GM06990 (cell line): ENCODE measurements around the gene USP47.

Source experiments
- DNase-seq: peaks from one replicate; pipeline ENCODE4 v3.0.0-alpha.2; 2011; ENCODE audit not compliant: insufficient read length; ENCODE audit errors: extremely low read depth
- H3K27me3 ChIP-seq: replicated peaks from 2 replicates; pipeline ENCODE4 v1.6.0; 2011; ENCODE audit warnings: low read length; ENCODE audit not compliant: control insufficient read depth, insufficient read depth
- H3K36me3 ChIP-seq: 2 replicates; pipeline ENCODE4 v1.5.1; 2011; ENCODE audit warnings: low read length; ENCODE audit not compliant: control insufficient read depth, insufficient read depth
- H3K4me3 ChIP-seq: replicated peaks from 2 replicates; pipeline ENCODE4 v1.5.1; 2011; ENCODE audit warnings: low read depth, mild to moderate bottlenecking, control low read depth, low read length
- CTCF ChIP-seq: IDR thresholded peaks from 2 replicates; pipeline ENCODE4 v1.5.1; 2011; ENCODE audit warnings: low read length, control low read depth, mild to moderate bottlenecking, inconsistent platforms; ENCODE audit not compliant: insufficient read depth, poor library complexity, severe bottlenecking

USP47 gene

GRCh38 chr11:11965656-11966353, 124.0 kb downstream of the USP47 start:
- no peak for TF ChIP-seq CTCF
- no peaks in the 10 kb centered on the region; the same call in none of the 2 replicates for H3K27me3 ChIP-seq
- no peak overlapping the region for H3K4me3 ChIP-seq
- H3K36me3 ChIP-seq, result no peaks in the 10 kb centered on the region
- DNase-seq, result no peak

GRCh38 chr11:11966354-11966741, 124.6 kb downstream of the USP47 start:
- TF ChIP-seq CTCF, result no peak
- H3K27me3 ChIP-seq, result no peaks in the 10 kb centered on the region; the same call in none of the 2 replicates
- no peak overlapping the region for H3K4me3 ChIP-seq
- no peak for DNase-seq
- no peaks in the 10 kb centered on the region for H3K36me3 ChIP-seq

- TF ChIP-seq CTCF, result peak; percentile 89
- no peak overlapping the region for H3K4me3 ChIP-seq
- DNase-seq, result peak; percentile 39
- H3K36me3 ChIP-seq, result no peaks in the 10 kb centered on the region
- no peaks in the 10 kb centered on the region; the same call in none of the 2 replicates for H3K27me3 ChIP-seq
These were observed 125.3 kb downstream of the USP47 start for GRCh38 chr11:11966826-11967668.

GRCh38 chr11:11967669-11968510, 126.1 kb downstream of the USP47 start:
- DNase-seq, result no peak
- Histone ChIP-seq H3K27me3 (peaks cover under 1% of the 10 kb centered on the region), H3K36me3 (no peaks in the 10 kb centered on the region), H3K4me3 (no peak overlapping the region)
- TF ChIP-seq CTCF, result no peak

GRCh38 chr11:11968511-11969280, 126.9 kb downstream of the USP47 start:
- no peaks in the 10 kb centered on the region for H3K36me3 ChIP-seq
- no peak overlapping the region for H3K4me3 ChIP-seq
- peaks cover 1% of the 10 kb centered on the region for H3K27me3 ChIP-seq

More at GRCh38 chr11:11968511-11969280, 126.9 kb downstream of the USP47 start:
- DNase-seq, result no peak
- no peak for TF ChIP-seq CTCF
